ENCODE data around the gene IL12RB2. TPM values are rescaled to one million over a fixed set of nuclear protein-coding genes. Genes with fewer than 3 reads are reported as not detected.

IL12RB2 gene
- total RNA-seq, 8 experiments from 2014 or later = 0.16 to 4.1 (median 0.61) TPM

- ATAC-seq (replicated peaks in 6 of 8) = peak in 5 of 8 experiments; percentile 78 to 97 (median 93)
- H3K27ac ChIP-seq = no peak overlapping the region
- 0 to 100% (median 69%) methylated on average over 1 of the region's 1 CpG; no CpG with 5 or more reads in 2 of the 10 experiments for WGBS, 10 experiments
- no peak overlapping the region for H3K4me3 ChIP-seq
- H3K4me1 ChIP-seq (replicated peaks in 1 of 2) = peaks cover 4 to 11% of the 10 kb centered on the region in 2 donors
- in situ Hi-C loops (cut with MboI; ENCODE audit: low pct_unique_long_range_greater_than_20kb in 2 of 9, low sequenced_read_pairs in 9 of 9, unreplicated experiment in 9 of 9) = loop anchor here in 1 of 9 experiments (25.0 kb wide), 1 partner anchor 119 kb away; no protein-coding TSS in a partner anchor
Observed at GRCh38 chr1:67368046-67368514, 60.4 kb downstream of the IL12RB2 start.

- ATAC-seq (replicated peaks in 6 of 8) = no peak
- Histone ChIP-seq H3K27ac (no peak overlapping the region), H3K4me3 (no peak overlapping the region), H3K4me1 (replicated peaks in 1 of 2) (peaks cover 4 to 11% of the 10 kb centered on the region in 2 donors)
- WGBS, 10 experiments = 79 to 100% (median 95%) methylated on average over 1 to 2 of the region's 2 CpGs; no CpG with 5 or more reads in 2 of the 10 experiments
- in situ Hi-C loops (cut with MboI; ENCODE audit: low pct_unique_long_range_greater_than_20kb in 2 of 9, low sequenced_read_pairs in 9 of 9, unreplicated experiment in 9 of 9) = loop anchor here in 1 of 9 experiments (25.0 kb wide), 1 partner anchor 116 kb away; no protein-coding TSS in a partner anchor
Observed at GRCh38 chr1:67371043-67371442, 63.4 kb downstream of the IL12RB2 start.

- Histone ChIP-seq H3K4me3 (no peak overlapping the region), H3K27ac (no peak overlapping the region), H3K4me1 (replicated peaks in 1 of 2) (peaks cover 4 to 11% of the 10 kb centered on the region in 2 donors)
- WGBS, 10 experiments = 57 to 100% (median 79%) methylated on average over 1 to 5 of the region's 5 CpGs
- in situ Hi-C loops (cut with MboI; ENCODE audit: low pct_unique_long_range_greater_than_20kb in 2 of 9, low sequenced_read_pairs in 9 of 9, unreplicated experiment in 9 of 9) = loop anchor here in 1 of 9 experiments (25.0 kb wide), 1 partner anchor 116 kb away; no protein-coding TSS in a partner anchor
- no peak for ATAC-seq (replicated peaks in 6 of 8)
Observed at GRCh38 chr1:67371681-67372080, 64.0 kb downstream of the IL12RB2 start.

GRCh38 chr1:67372136-67372535 is 64.5 kb downstream of the IL12RB2 start:
- WGBS, 10 experiments = 10 to 100% (median 73%) methylated on average over 2 to 3 of the region's 3 CpGs; no CpG with 5 or more reads in 2 of the 10 experiments
- in situ Hi-C loops (cut with MboI; ENCODE audit: low pct_unique_long_range_greater_than_20kb in 2 of 9, low sequenced_read_pairs in 9 of 9, unreplicated experiment in 9 of 9) = loop anchor here in 1 of 9 experiments (25.0 kb wide), 1 partner anchor 115 kb away; no protein-coding TSS in a partner anchor
- peaks cover 4 to 11% of the 10 kb centered on the region in 2 donors for H3K4me1 ChIP-seq (replicated peaks in 1 of 2)
- no peak overlapping the region for H3K4me3 ChIP-seq
- H3K27ac ChIP-seq = no peak overlapping the region
- ATAC-seq (replicated peaks in 6 of 8) = peak in 1 of 8 experiments; percentile 29

- Histone ChIP-seq H3K4me3 (no peak overlapping the region), H3K27ac (no peak overlapping the region), H3K4me1 (replicated peaks in 1 of 2) (peaks cover 0 to 7% of the 10 kb centered on the region in 2 donors)
- ATAC-seq (replicated peaks in 6 of 8) = no peak
- in situ Hi-C loops (cut with MboI; ENCODE audit: low pct_unique_long_range_greater_than_20kb in 2 of 9, low sequenced_read_pairs in 9 of 9, unreplicated experiment in 9 of 9) = loop anchor here in 1 of 9 experiments (25.0 kb wide), 1 partner anchor 114 kb away; no protein-coding TSS in a partner anchor
Observed at GRCh38 chr1:67372898-67373297, 65.2 kb downstream of the IL12RB2 start.

GRCh38 chr1:67376381-67376780 is 68.7 kb downstream of the IL12RB2 start:
- no peak for ATAC-seq (replicated peaks in 6 of 8)
- Histone ChIP-seq H3K27ac (no peak overlapping the region), H3K4me3 (no peak overlapping the region), H3K4me1 (replicated peaks in 1 of 2) (no peaks in the 10 kb centered on the region)
- in situ Hi-C loops (cut with MboI; ENCODE audit: low pct_unique_long_range_greater_than_20kb in 2 of 9, low sequenced_read_pairs in 9 of 9, unreplicated experiment in 9 of 9) = no loop called here
- 50 to 89% (median 69%) methylated on average over 1 to 3 of the region's 3 CpGs; no CpG with 5 or more reads in 3 of the 10 experiments for WGBS, 10 experiments

GRCh38 chr1:67377253-67377652 is 69.6 kb downstream of the IL12RB2 start:
- WGBS, 10 experiments = 50 to 100% (median 88%) methylated on average over 1 of the region's 1 CpG; no CpG with 5 or more reads in 6 of the 10 experiments
- in situ Hi-C loops (cut with MboI; ENCODE audit: low pct_unique_long_range_greater_than_20kb in 2 of 9, low sequenced_read_pairs in 9 of 9, unreplicated experiment in 9 of 9) = no loop called here
- no peak for ATAC-seq (replicated peaks in 6 of 8)
- H3K27ac ChIP-seq = no peak overlapping the region
- no peaks in the 10 kb centered on the region for H3K4me1 ChIP-seq (replicated peaks in 1 of 2)
- no peak overlapping the region for H3K4me3 ChIP-seq

- no peaks in the 10 kb centered on the region for H3K4me1 ChIP-seq (replicated peaks in 1 of 2)
- in situ Hi-C loops (cut with MboI; ENCODE audit: low pct_unique_long_range_greater_than_20kb in 2 of 9, low sequenced_read_pairs in 9 of 9, unreplicated experiment in 9 of 9) = no loop called here
- H3K27ac ChIP-seq = no peak overlapping the region
- H3K4me3 ChIP-seq = no peak overlapping the region
- no peak for ATAC-seq (replicated peaks in 6 of 8)
- WGBS, 10 experiments = 27 to 100% (median 76%) methylated on average over 1 to 4 of the region's 4 CpGs; no CpG with 5 or more reads in 4 of the 10 experiments
Observed at GRCh38 chr1:67381154-67381553, 73.5 kb downstream of the IL12RB2 start.

- no peak for ATAC-seq (replicated peaks in 6 of 8)
- in situ Hi-C loops (cut with MboI; ENCODE audit: low pct_unique_long_range_greater_than_20kb in 2 of 9, low sequenced_read_pairs in 9 of 9, unreplicated experiment in 9 of 9) = no loop called here
- WGBS, 10 experiments = 33 to 100% (median 71%) methylated on average over 1 of the region's 1 CpG; no CpG with 5 or more reads in 2 of the 10 experiments
- no peak overlapping the region for H3K27ac ChIP-seq
- H3K4me3 ChIP-seq = no peak overlapping the region
- H3K4me1 ChIP-seq (replicated peaks in 1 of 2) = no peaks in the 10 kb centered on the region
Observed at GRCh38 chr1:67382292-67382691, 74.6 kb downstream of the IL12RB2 start.

GRCh38 chr1:67383999-67384638 is 76.4 kb downstream of the IL12RB2 start:
- no peak for ATAC-seq (replicated peaks in 6 of 8)
- Histone ChIP-seq H3K27ac (no peak overlapping the region), H3K4me1 (replicated peaks in 1 of 2) (no peaks in the 10 kb centered on the region), H3K4me3 (no peak overlapping the region)
- in situ Hi-C loops (cut with MboI; ENCODE audit: low pct_unique_long_range_greater_than_20kb in 2 of 9, low sequenced_read_pairs in 9 of 9, unreplicated experiment in 9 of 9) = no loop called here
- WGBS, 10 experiments = 38 to 100% (median 89%) methylated on average over 1 to 2 of the region's 2 CpGs; no CpG with 5 or more reads in 5 of the 10 experiments

- WGBS, 10 experiments = 61 to 100% (median 82%) methylated on average over 1 to 3 of the region's 3 CpGs; no CpG with 5 or more reads in 2 of the 10 experiments
- in situ Hi-C loops (cut with MboI; ENCODE audit: low pct_unique_long_range_greater_than_20kb in 2 of 9, low sequenced_read_pairs in 9 of 9, unreplicated experiment in 9 of 9) = no loop called here
- peak in 1 of 8 experiments; percentile 16 for ATAC-seq (replicated peaks in 6 of 8)
- H3K27ac ChIP-seq = no peak overlapping the region
- H3K4me1 ChIP-seq (replicated peaks in 1 of 2) = no peaks in the 10 kb centered on the region
- H3K4me3 ChIP-seq = no peak overlapping the region
Observed at GRCh38 chr1:67390041-67390887, 82.6 kb downstream of the IL12RB2 start.

- no peak for ATAC-seq (replicated peaks in 6 of 8)
- Histone ChIP-seq H3K27ac (no peak overlapping the region), H3K4me3 (no peak overlapping the region), H3K4me1 (replicated peaks in 1 of 2) (no peaks in the 10 kb centered on the region)
- WGBS, 10 experiments = 26 to 100% (median 88%) methylated on average over 1 to 10 of the region's 12 CpGs; no CpG with 5 or more reads in 2 of the 10 experiments
- in situ Hi-C loops (cut with MboI; ENCODE audit: low pct_unique_long_range_greater_than_20kb in 2 of 9, low sequenced_read_pairs in 9 of 9, unreplicated experiment in 9 of 9) = no loop called here
Observed at GRCh38 chr1:67393240-67393639, 85.6 kb downstream of the IL12RB2 start.

GRCh38 chr1:67393737-67394136 is 86.1 kb downstream of the IL12RB2 start:
- H3K27ac ChIP-seq = no peak overlapping the region
- ATAC-seq (replicated peaks in 6 of 8) = peak in 2 of 8 experiments; percentile 10 to 22

More at GRCh38 chr1:67393737-67394136, 86.1 kb downstream of the IL12RB2 start:
- in situ Hi-C loops (cut with MboI; ENCODE audit: low pct_unique_long_range_greater_than_20kb in 2 of 9, low sequenced_read_pairs in 9 of 9, unreplicated experiment in 9 of 9) = no loop called here
- Histone ChIP-seq H3K4me3 (no peak overlapping the region), H3K4me1 (replicated peaks in 1 of 2) (no peaks in the 10 kb centered on the region)
- 0 to 67% (median 61%) methylated on average over 1 to 3 of the region's 3 CpGs; no CpG with 5 or more reads in 7 of the 10 experiments for WGBS, 10 experiments

All from motor neuron (in vitro differentiated cells).